ENCODE results near the gene HNRNPAB. TPM values are rescaled to one million over a fixed set of nuclear protein-coding genes. Genes with fewer than 3 reads are reported as not detected.
A peak's percentile ranks its signal among the peaks of the same experiment; 100 is the strongest.

The HNRNPAB gene
- total and polyA plus RNA-seq, 9 of the 15 experiments (the other 6 are each of a cell fraction or from before 2014, with no cell fraction given) = 34.6 to 425 (median 236) TPM

DNA sequence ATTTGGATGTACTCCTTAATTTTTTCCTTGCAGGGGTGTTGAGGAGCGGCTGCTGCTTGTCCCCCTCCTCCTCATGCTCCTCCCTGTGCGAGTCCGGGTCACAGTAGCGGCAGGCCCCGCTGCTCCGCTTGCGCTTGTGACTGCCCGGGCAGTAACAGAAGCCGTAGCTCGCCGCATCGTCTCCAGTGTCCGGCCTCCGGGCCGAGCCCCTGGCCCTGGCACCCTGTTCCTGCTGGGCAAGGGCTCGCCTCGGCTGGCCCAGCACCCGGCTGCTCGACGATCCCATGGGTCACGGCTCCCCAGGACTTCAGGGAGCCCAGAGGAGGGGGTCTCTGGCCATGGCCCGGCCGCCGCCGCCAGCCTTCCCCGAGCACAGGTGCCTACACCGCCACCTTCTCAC lies 17.3 kb upstream of the HNRNPAB start, which contains the start of gene GMCL2:
Gene GMCL2, minus strand, starts transcription at position 358 of the 400 bp plus-strand sequence. Its CDS starts 72 bp downstream, at position 286.
- TF ChIP-seq RFX1 (IDR thresholded peaks at IDR 0.05) (no peak), ZBTB17 (CRISPR knock-in tag; IDR thresholded peaks at IDR 0.05) (no peak), NFXL1 (CRISPR knock-in tag; IDR thresholded peaks at IDR 0.05) (no peak), ZNF24 (IDR thresholded peaks at IDR 0.05) (no peak), STAT5B (CRISPR knock-in tag; IDR thresholded peaks at IDR 0.05) (no peak), ZNF445 (CRISPR knock-in tag; IDR thresholded peaks at IDR 0.05; ENCODE audit: low read depth) (no peak), BCOR (IDR thresholded peaks at IDR 0.05) (no peak)
- TF ChIP-seq, protein P1, sequence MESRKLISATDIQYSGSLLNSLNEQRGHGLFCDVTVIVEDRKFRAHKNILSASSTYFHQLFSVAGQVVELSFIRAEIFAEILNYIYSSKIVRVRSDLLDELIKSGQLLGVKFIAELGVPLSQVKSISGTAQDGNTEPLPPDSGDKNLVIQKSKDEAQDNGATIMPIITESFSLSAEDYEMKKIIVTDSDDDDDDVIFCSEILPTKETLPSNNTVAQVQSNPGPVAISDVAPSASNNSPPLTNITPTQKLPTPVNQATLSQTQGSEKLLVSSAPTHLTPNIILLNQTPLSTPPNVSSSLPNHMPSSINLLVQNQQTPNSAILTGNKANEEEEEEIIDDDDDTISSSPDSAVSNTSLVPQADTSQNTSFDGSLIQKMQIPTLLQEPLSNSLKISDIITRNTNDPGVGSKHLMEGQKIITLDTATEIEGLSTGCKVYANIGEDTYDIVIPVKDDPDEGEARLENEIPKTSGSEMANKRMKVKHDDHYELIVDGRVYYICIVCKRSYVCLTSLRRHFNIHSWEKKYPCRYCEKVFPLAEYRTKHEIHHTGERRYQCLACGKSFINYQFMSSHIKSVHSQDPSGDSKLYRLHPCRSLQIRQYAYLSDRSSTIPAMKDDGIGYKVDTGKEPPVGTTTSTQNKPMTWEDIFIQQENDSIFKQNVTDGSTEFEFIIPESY (CRISPR knock-in tag; IDR thresholded peaks at IDR 0.05) = peak; percentile 69; the same call in 1 of the 2 replicates
- no peaks in the 10 kb centered on the region for H3K36me3 ChIP-seq (ENCODE audit: control insufficient read depth, insufficient read depth, low read length)
- ATAC-seq (no peak), DNase-seq (ENCODE audit: extremely low read depth in 1 of 4, low spot score in 3 of 4) (peak in 1 of 4 experiments; percentile 8), FAIRE-seq (no peak)
- CTCF ChIA-PET (ENCODE audit: low intra/inter-chr PET ratio) = no interaction called here
- 85% methylated on average over 21 of the region's 27 CpGs for WGBS (ENCODE audit: insufficient coverage, low coverage, missing lambda C conversion rate)
- H2AFZ ChIP-seq (ENCODE audit: low read depth, low read length) = peak within 1 kb of the TSS; percentile 83
- no peak within 1 kb of the TSS for H3K4me3 ChIP-seq
- no peaks in the 10 kb centered on the region for H3K9me1 ChIP-seq (ENCODE audit: control insufficient read depth, insufficient read depth, low read length)
- intact Hi-C loops (cut with micrococcal nuclease) = no loop called here
- H3K4me2 ChIP-seq (ENCODE audit: insufficient read depth, low read length) = no peak within 1 kb of the TSS
- no peaks in the 10 kb centered on the region for H4K20me1 ChIP-seq (replicated peaks; ENCODE audit: control insufficient read depth, insufficient read depth, low read length)
- H3K9ac ChIP-seq (ENCODE audit: insufficient read depth in 1 of 2, low read depth in 2 of 2, low read length in 2 of 2) = no peak within 1 kb of the TSS
- in situ Hi-C loops (cut with MboI) = no loop called here
- H3K4me1 ChIP-seq (replicated peaks in 1 of 2; ENCODE audit: control insufficient read depth in 2 of 2, insufficient read depth in 2 of 2, low read length in 2 of 2) = peaks cover 9 to 13% of the 10 kb centered on the region in 2 experiments
- no TSS peak for BruUV-seq (replicated peaks)
- H3K9me3 ChIP-seq (replicated peaks; ENCODE audit: control insufficient read depth, insufficient read depth, low read depth, low read length) = no peaks in the 10 kb centered on the region
- POLR2A ChIA-PET = interaction anchor here (0.6 kb wide), 1 partner anchor 384 kb away, joined by 3 read pairs; no protein-coding TSS in a partner anchor
- no peaks in the 10 kb centered on the region for H3K79me2 ChIP-seq (ENCODE audit: control insufficient read depth, insufficient read depth, low read length)
- no peaks in the 10 kb centered on the region for H3K27me3 ChIP-seq (ENCODE audit: control insufficient read depth in 2 of 2, insufficient read depth in 2 of 2, low read length in 2 of 2)
- no peak within 1 kb of the TSS for H3K27ac ChIP-seq (ENCODE audit: extremely low read depth, low read depth, low read length)

Measured in K562 (cell line).